AG10803 (cell line): ENCODE results near the gene SMG6.
A peak's percentile ranks its signal among the peaks of the same experiment; 100 is the strongest.

Source experiments
- DNase-seq: peaks from one replicate; pipeline ENCODE4 v3.0.0; 2010; ENCODE audit warnings: low read depth
- H3K4me3 ChIP-seq: 2 replicates; pipeline ENCODE4 v1.5.1; 2011; ENCODE audit warnings: mild to moderate bottlenecking, low read length, control low read depth
- CTCF ChIP-seq: conservative IDR thresholded peaks from 2 replicates; pipeline ENCODE4 v1.5.1; 2011; ENCODE audit warnings: mild to moderate bottlenecking, low read length, control low read depth, inconsistent platforms

SMG6 gene

GRCh38 chr17:2067048-2067561, 236.5 kb downstream of the SMG6 start:
- no peak for TF ChIP-seq CTCF
- no peak overlapping the region for H3K4me3 ChIP-seq
- no peak for DNase-seq

GRCh38 chr17:2065949-2066400, 237.6 kb downstream of the SMG6 start:
- no peak for TF ChIP-seq CTCF

GRCh38 chr17:2064980-2065785, 238.4 kb downstream of the SMG6 start:
- TF ChIP-seq CTCF, result peak; percentile 56
- DNase-seq, result peak; percentile 66
- H3K4me3 ChIP-seq, result no peak overlapping the region

More at GRCh38 chr17:2065949-2066400, 237.6 kb downstream of the SMG6 start:
- no peak overlapping the region for H3K4me3 ChIP-seq
- no peak for DNase-seq

GRCh38 chr17:2064520-2064971, 239.0 kb downstream of the SMG6 start:
- H3K4me3 ChIP-seq, result no peak overlapping the region
- no peak for DNase-seq
- no peak for TF ChIP-seq CTCF

GRCh38 chr17:2064147-2064489, 239.5 kb downstream of the SMG6 start:
- DNase-seq, result no peak
- no peak for TF ChIP-seq CTCF
- H3K4me3 ChIP-seq, result no peak overlapping the region

GRCh38 chr17:2063261-2064146, 240.1 kb downstream of the SMG6 start:
- H3K4me3 ChIP-seq, result no peak overlapping the region
- DNase-seq, result peak; percentile 48
- TF ChIP-seq CTCF, result no peak
